ENCODE measurements around the gene PSMB10.

Gene PSMB10

DNA sequence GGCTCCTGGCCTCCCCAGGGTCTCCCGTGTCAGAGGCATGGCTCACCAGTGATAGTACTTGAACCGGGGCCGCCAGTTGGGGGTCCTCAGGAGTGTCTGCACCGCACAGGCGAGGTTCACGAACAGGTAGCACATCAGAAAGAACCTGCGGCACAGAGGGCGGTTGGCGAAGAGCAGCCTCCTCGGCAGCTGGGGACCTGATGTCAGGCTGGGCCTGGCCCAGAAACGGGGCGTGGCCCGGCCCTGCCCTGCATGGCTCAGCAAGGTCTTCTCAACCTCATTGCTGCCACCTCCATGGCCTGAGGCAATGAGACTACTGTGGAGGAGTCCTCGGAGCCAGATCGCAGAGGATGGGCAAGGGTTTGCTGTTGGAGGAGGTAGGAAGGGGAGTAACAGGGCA is 11.4 kb upstream of the PSMB10 start:
- Histone ChIP-seq H3K4me1 (ENCODE audit: low read length) (no peaks in the 10 kb centered on the region), H3K27me3 (ENCODE audit: low read depth, low read length) (no peaks in the 10 kb centered on the region), H3K9me3 (ENCODE audit: insufficient read depth, low read length) (no peaks in the 10 kb centered on the region), H3K27ac (ENCODE audit: low read length) (no peak overlapping the region), H3K36me3 (replicated peaks; ENCODE audit: low read depth, low read length) (peaks cover 26% of the 10 kb centered on the region), H3K4me2 (ENCODE audit: low read length) (no peak overlapping the region), H4K20me1 (ENCODE audit: insufficient read depth, low read length) (0 out of 2 replicates have a peak, but pooled peaks cover 8% of the 10 kb centered on the region), H3K79me2 (ENCODE audit: low read length) (no peaks in the 10 kb centered on the region), H2AFZ (ENCODE audit: low read depth, low read length) (no peak overlapping the region), H3K9ac (ENCODE audit: low read length) (no peak overlapping the region), H3K4me3 (ENCODE audit: low read length) (no peak overlapping the region)
- TF ChIP-seq, protein P1, sequence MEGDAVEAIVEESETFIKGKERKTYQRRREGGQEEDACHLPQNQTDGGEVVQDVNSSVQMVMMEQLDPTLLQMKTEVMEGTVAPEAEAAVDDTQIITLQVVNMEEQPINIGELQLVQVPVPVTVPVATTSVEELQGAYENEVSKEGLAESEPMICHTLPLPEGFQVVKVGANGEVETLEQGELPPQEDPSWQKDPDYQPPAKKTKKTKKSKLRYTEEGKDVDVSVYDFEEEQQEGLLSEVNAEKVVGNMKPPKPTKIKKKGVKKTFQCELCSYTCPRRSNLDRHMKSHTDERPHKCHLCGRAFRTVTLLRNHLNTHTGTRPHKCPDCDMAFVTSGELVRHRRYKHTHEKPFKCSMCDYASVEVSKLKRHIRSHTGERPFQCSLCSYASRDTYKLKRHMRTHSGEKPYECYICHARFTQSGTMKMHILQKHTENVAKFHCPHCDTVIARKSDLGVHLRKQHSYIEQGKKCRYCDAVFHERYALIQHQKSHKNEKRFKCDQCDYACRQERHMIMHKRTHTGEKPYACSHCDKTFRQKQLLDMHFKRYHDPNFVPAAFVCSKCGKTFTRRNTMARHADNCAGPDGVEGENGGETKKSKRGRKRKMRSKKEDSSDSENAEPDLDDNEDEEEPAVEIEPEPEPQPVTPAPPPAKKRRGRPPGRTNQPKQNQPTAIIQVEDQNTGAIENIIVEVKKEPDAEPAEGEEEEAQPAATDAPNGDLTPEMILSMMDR (IDR thresholded peaks at IDR 0.05; ENCODE audit: low read depth, low read length), result no peak
- no peak for TF ChIP-seq EZH2phosphoT487 (IDR thresholded peaks at IDR 0.05; ENCODE audit: low read depth)

DNA sequence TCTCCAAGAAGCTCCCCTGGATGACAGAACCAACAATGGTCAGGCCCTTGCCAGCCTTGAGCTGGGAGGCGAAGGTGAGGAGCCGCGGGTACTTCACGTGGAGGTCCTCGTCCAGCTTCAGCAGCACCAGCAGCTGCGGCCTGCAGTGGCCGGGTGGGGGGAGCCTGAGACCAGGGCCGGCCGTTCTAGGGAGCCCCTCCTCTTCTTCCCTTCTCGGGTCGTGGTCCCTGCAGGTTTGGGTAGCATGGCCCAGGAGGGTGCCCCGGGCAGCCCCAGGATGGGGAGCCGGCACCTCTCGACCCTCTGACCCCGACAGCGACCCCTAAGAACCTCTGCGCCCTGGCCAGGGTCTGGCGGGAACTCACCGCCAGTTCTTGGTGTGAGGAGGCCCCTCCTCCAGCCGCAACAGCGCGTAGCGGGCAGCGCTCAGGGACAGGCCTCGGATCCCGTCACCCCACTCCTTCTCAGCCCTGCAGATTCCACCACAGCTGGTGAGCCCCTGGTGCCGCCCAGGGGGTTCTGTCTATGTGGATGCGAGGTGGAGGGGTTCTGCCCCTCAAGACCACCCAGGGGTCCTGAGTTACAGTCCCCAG is 10.4 kb upstream of the PSMB10 start:
- H3K36me3 ChIP-seq (replicated peaks; ENCODE audit: low read depth, low read length), result peaks cover 30% of the 10 kb centered on the region
- H3K9ac ChIP-seq (ENCODE audit: low read length), result no peak overlapping the region
- no peaks in the 10 kb centered on the region for H3K4me1 ChIP-seq (ENCODE audit: low read length)
- no peak overlapping the region for H3K4me2 ChIP-seq (ENCODE audit: low read length)
- peaks cover 14% of the 10 kb centered on the region; the same call in 1 of the 2 replicates for H4K20me1 ChIP-seq (ENCODE audit: insufficient read depth, low read length)
- H3K27me3 ChIP-seq (ENCODE audit: low read depth, low read length), result no peaks in the 10 kb centered on the region
- no peak for TF ChIP-seq EZH2phosphoT487 (IDR thresholded peaks at IDR 0.05; ENCODE audit: low read depth)
- TF ChIP-seq, protein P1 (IDR thresholded peaks at IDR 0.05; ENCODE audit: low read depth, low read length), result no peak
- no peak overlapping the region for H2AFZ ChIP-seq (ENCODE audit: low read depth, low read length)
- H3K79me2 ChIP-seq (ENCODE audit: low read length), result no peaks in the 10 kb centered on the region
- no peak overlapping the region for H3K4me3 ChIP-seq (ENCODE audit: low read length)
- H3K9me3 ChIP-seq (ENCODE audit: insufficient read depth, low read length), result no peaks in the 10 kb centered on the region
- no peak overlapping the region for H3K27ac ChIP-seq (ENCODE audit: low read length)

DNA sequence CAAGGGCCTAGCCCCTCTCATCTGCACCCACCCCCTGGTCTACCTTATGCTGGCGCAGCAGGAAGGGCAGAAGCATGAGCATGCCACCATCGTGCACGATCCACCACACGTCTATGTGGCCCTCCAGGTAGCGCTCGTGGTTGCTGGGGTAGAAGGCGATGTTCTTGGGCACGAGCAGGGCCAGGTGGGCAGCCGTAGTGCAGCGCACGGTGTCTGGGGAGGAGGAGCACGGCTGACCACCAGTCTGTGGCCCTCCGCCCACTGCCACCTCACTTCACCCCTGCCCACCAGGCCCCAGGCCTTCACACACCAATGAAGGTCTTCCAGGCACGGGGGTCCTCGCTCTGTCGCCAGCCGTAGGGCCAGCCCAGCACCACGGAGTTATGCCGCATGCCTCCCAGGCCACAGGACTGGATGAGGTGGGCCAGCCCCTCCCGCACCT is 9.5 kb upstream of the PSMB10 start:
- Histone ChIP-seq H3K9ac (ENCODE audit: low read length) (no peak overlapping the region), H3K36me3 (replicated peaks; ENCODE audit: low read depth, low read length) (peaks cover 31% of the 10 kb centered on the region), H3K27me3 (ENCODE audit: low read depth, low read length) (no peaks in the 10 kb centered on the region), H2AFZ (ENCODE audit: low read depth, low read length) (no peak overlapping the region), H3K4me3 (ENCODE audit: low read length) (no peak overlapping the region), H3K4me1 (ENCODE audit: low read length) (no peaks in the 10 kb centered on the region), H4K20me1 (ENCODE audit: insufficient read depth, low read length) (peaks cover 18% of the 10 kb centered on the region; the same call in 1 of the 2 replicates), H3K4me2 (ENCODE audit: low read length) (no peak overlapping the region), H3K79me2 (ENCODE audit: low read length) (no peaks in the 10 kb centered on the region), H3K9me3 (ENCODE audit: insufficient read depth, low read length) (no peaks in the 10 kb centered on the region), H3K27ac (ENCODE audit: low read length) (no peak overlapping the region)
- TF ChIP-seq, protein P1 (IDR thresholded peaks at IDR 0.05; ENCODE audit: low read depth, low read length), result no peak
- no peak for TF ChIP-seq EZH2phosphoT487 (IDR thresholded peaks at IDR 0.05; ENCODE audit: low read depth)

DNA sequence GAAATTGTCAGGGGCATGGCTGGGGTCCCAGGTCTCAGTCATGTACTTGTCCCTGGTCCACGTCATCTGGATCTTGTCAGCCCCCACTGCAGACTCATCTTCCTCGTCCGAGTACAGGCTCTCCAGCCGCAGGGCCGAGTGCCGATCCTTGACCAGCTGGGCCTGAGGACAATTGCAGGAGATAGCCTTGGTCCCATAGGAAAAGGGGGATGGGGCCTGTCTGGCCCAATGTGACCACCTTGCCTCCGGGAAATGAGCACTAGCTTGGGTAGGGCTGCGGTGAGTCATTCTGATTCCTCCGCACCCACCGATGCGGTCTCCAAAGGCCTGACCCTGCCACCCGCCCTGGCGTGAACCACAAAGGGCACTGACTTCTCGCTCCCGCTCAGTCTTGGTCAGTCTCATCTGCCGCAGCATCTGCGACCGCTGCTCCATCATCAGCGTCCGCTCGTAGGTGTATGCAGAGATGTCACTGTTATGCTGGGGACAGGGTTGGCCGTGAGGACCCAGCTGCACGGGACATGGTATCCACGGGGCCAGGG is 8.8 kb upstream of the PSMB10 start:
- Histone ChIP-seq H4K20me1 (ENCODE audit: insufficient read depth, low read length) (peaks cover 18% of the 10 kb centered on the region; the same call in 1 of the 2 replicates), H3K36me3 (replicated peaks; ENCODE audit: low read depth, low read length) (peaks cover 30% of the 10 kb centered on the region), H3K27ac (ENCODE audit: low read length) (no peak overlapping the region)

More for the DNA sequence above, 8.8 kb upstream of the PSMB10 start:
- Histone ChIP-seq H3K4me3 (ENCODE audit: low read length) (no peak overlapping the region), H2AFZ (ENCODE audit: low read depth, low read length) (no peak overlapping the region), H3K9ac (ENCODE audit: low read length) (no peak overlapping the region), H3K79me2 (ENCODE audit: low read length) (no peaks in the 10 kb centered on the region), H3K27me3 (ENCODE audit: low read depth, low read length) (no peaks in the 10 kb centered on the region), H3K9me3 (ENCODE audit: insufficient read depth, low read length) (no peaks in the 10 kb centered on the region), H3K4me1 (ENCODE audit: low read length) (no peaks in the 10 kb centered on the region), H3K4me2 (ENCODE audit: low read length) (no peak overlapping the region)
- TF ChIP-seq, protein P1 (IDR thresholded peaks at IDR 0.05; ENCODE audit: low read depth, low read length), result no peak
- no peak for TF ChIP-seq EZH2phosphoT487 (IDR thresholded peaks at IDR 0.05; ENCODE audit: low read depth)
